Skin epidermis (tissue), 12 donors: Measurements from ENCODE around the gene OTOG.

Experiments used
- H3K27ac ChIP-seq, 21 experiments: fragments of 200-600 bp; sonication (generic) in 11 of 21; one replicate each; pipeline ENCODE4 v1.5.0; 2020; ENCODE audit warnings: mild to moderate bottlenecking in 3 of 21, inconsistent platforms in 2 of 21, moderate library complexity in 2 of 21
- H3K4me3 ChIP-seq, 7 experiments: fragments of 200-600 bp; sonication (generic) in 2 of 7; one replicate each; pipeline ENCODE4 v1.5.0; 2020; ENCODE audit warnings: inconsistent platforms in 2 of 7, mild to moderate bottlenecking in 2 of 7, moderate library complexity in 1 of 7

Gene OTOG

GRCh38 chr11:17558025-17558780 is 11.1 kb downstream of the OTOG start:
- Histone ChIP-seq H3K27ac (no peak overlapping the region), H3K4me3 (no peak overlapping the region)

GRCh38 chr11:17558916-17559315 is 11.9 kb downstream of the OTOG start:
- no peak overlapping the region for H3K27ac ChIP-seq
- no peak overlapping the region for H3K4me3 ChIP-seq

DNA sequence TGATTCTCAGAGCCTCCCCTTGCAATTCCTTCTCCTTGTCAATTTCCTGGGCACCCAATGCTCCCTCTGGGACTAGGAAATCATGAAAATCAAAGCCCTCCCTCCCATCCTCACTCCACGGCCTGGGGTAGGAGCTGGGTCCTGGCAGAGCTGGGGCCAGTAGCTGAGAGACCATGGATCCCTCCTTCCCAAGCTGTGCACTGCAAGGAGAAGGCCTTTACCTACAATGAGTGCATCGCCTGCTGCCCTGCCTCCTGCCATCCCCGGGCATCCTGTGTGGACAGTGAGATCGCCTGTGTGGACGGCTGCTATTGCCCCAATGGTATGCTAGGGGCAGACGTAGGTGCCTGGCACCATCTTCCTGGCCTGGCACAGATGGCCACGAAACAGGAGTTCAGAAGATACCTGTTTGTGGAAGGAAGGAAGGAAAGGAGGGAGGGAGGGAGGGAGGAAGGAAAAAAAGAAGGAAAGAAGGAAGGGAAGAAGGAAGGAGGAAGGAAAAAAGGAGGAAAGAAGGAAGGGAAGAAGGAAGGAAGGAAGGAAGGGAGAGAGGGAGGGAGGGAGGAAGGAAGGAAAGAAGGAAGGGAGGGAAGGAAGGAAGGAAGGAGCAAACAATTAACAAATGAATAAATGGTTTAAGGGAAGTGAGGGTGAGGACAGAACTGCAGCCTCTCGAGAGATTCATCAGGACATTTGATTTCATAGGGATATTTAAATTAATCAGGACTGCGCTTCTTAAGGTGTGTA is 12.5 kb downstream of the OTOG start:
- Histone ChIP-seq H3K27ac (no peak overlapping the region), H3K4me3 (no peak overlapping the region)

- H3K4me3 ChIP-seq = no peak overlapping the region
- no peak overlapping the region for H3K27ac ChIP-seq
These were observed 13.4 kb downstream of the OTOG start for GRCh38 chr11:17560281-17561110.

DNA sequence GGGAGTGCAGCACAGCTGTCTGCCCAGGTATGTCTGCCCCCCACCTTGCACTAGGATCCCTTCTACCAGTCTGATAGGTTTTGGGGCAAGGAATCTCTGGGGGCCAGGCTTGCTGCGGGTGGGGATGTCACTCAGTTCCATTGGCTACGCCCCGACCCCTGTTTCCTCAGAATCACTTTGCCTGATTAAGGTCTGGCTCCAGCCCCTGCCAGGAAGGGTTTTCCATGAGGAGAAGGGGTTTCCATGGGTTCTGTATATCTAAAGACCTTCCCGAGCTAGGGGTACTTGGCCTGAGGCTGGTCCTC is 14.0 kb downstream of the OTOG start:
- H3K27ac ChIP-seq = no peak overlapping the region
- no peak overlapping the region for H3K4me3 ChIP-seq

GRCh38 chr11:17561526-17561925 is 14.5 kb downstream of the OTOG start:
- Histone ChIP-seq H3K4me3 (no peak overlapping the region), H3K27ac (no peak overlapping the region)

- Histone ChIP-seq H3K27ac (no peak overlapping the region), H3K4me3 (no peak overlapping the region)
These were observed 16.2 kb downstream of the OTOG start for GRCh38 chr11:17563231-17563646.

- Histone ChIP-seq H3K27ac (no peak overlapping the region), H3K4me3 (no peak overlapping the region)
These were observed 17.1 kb downstream of the OTOG start for GRCh38 chr11:17563961-17564686.

GRCh38 chr11:17564687-17565042 is 17.6 kb downstream of the OTOG start:
- Histone ChIP-seq H3K4me3 (no peak overlapping the region), H3K27ac (no peak overlapping the region)

- no peak overlapping the region for H3K4me3 ChIP-seq
- no peak overlapping the region for H3K27ac ChIP-seq
These were observed 21.9 kb downstream of the OTOG start for GRCh38 chr11:17568944-17569343.

DNA sequence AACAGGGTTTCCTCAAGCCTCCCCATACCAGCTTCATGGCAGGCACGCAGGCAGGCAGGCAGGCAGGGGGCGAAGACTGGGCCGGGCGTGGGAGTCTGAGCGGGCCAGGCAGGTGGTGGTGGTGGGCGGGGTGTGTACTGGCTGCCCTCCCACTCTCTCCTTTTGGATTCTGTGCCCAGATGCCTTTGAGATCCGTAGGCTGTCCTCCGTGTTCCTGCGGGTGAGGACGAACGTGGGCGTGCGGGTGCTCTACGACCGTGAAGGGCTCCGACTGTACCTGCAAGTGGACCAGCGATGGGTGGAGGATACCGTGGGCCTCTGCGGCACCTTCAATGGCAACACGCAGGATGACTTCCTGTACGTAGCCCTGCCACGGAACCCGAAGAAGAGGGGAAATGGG is 23.0 kb downstream of the OTOG start:
- no peak overlapping the region for H3K4me3 ChIP-seq
- no peak overlapping the region for H3K27ac ChIP-seq

- no peak overlapping the region for H3K27ac ChIP-seq
- H3K4me3 ChIP-seq = no peak overlapping the region
These were observed 24.6 kb downstream of the OTOG start for GRCh38 chr11:17571431-17572358.

GRCh38 chr11:17572359-17572690 is 25.3 kb downstream of the OTOG start:
- no peak overlapping the region for H3K27ac ChIP-seq
- H3K4me3 ChIP-seq = no peak overlapping the region

DNA sequence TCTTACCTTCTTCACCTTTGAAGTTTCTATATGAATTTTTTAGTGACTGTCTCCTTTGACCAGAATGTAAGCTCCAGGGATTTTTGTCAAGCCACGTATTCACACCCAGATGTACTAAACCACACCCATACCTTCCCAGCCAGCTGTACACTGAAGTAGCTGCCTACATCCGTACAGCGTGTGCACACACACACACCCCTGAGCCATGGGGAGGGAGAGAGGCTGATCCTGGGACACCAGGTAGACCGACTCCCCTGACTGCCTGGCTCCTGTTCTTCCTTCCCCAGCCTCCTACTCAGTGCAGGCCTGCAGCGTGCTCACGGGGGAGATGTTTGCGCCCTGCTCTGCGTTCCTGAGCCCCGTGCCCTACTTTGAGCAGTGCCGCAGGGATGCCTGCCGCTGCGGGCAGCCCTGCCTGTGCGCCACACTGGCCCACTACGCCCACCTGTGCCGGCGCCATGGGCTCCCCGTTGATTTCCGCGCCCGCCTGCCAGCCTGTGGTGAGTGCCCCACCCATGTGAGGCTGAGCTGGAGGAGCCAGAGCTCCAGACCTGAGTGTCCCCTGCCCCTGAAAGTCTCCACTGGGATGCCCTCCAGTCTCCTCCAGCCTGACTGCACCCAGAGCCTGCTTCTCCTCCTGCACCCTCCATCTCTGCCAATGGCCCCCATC is 25.9 kb downstream of the OTOG start:
- Histone ChIP-seq H3K4me3 (no peak overlapping the region), H3K27ac (no peak overlapping the region)

DNA sequence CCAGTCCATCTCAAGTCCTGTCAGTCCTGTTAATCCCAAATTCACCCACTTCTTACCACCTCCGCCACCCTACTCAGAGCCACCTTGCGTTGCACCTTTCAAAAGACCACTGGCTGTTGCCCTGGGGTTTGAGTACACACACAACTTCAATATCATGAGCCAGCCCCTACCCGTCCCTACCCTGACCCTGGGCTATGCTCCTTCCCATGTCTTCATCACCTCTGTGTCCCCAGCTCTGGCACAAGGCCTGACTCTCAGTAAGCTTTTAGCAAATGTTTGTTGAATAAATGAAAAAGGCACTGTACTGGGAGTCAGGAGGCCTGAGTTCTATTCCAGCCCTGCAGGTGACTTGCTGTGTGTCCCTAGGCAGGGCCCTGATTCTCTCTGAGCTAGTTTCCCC is 26.5 kb downstream of the OTOG start:
- Histone ChIP-seq H3K4me3 (no peak overlapping the region), H3K27ac (no peak overlapping the region)

GRCh38 chr11:17574141-17575091 is 27.4 kb downstream of the OTOG start:
- Histone ChIP-seq H3K4me3 (no peak overlapping the region), H3K27ac (no peak overlapping the region)
